Suppressor macrophage treated with lipopolysaccharide for 1 hour (primary cell): ENCODE data around the gene SLC43A2.
"Not testable (repeated sequence)": the region's sequence is repeated elsewhere in the genome, so short reads cannot be mapped to it uniquely, and the experiment has no call there.

ENCODE experiments used
- DNase-seq, 3 donors: peaks; one replicate each; pipeline ENCODE4 v3.0.0-alpha.2; 2020 to 2022

SLC43A2 gene

DNA sequence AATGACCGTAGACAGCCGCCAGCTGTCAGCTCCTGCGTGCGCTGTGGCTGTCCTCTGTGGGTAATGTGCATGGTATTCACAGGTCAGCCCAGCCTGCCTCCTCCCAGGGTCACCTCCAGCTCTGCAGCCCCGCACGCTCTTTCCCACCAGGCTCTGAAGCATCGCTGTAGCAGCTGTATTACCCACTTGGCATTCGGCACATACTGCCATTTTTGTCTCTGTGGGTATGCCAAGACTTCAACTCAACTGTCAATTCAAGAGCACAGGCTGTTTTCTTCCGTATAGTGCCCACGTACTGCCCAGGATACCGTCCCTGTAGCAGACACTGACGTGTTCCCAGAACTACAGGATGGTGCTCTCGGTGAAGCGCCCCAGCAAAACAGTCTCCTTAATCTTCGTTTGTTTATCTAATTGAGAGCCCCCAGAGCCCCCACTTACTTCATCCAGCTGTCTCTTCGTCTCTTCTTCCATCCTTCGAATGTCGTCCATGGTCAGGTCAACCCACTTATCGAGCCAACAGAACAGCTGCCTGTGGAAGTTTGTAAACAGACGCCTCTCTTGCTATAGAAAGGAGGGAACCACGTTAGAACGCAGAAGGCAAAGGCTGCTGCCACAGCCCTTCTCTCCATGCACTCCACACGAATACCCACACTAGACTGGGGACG, 94.8 kb downstream of the SLC43A2 start:
- no peak for DNase-seq

DNA sequence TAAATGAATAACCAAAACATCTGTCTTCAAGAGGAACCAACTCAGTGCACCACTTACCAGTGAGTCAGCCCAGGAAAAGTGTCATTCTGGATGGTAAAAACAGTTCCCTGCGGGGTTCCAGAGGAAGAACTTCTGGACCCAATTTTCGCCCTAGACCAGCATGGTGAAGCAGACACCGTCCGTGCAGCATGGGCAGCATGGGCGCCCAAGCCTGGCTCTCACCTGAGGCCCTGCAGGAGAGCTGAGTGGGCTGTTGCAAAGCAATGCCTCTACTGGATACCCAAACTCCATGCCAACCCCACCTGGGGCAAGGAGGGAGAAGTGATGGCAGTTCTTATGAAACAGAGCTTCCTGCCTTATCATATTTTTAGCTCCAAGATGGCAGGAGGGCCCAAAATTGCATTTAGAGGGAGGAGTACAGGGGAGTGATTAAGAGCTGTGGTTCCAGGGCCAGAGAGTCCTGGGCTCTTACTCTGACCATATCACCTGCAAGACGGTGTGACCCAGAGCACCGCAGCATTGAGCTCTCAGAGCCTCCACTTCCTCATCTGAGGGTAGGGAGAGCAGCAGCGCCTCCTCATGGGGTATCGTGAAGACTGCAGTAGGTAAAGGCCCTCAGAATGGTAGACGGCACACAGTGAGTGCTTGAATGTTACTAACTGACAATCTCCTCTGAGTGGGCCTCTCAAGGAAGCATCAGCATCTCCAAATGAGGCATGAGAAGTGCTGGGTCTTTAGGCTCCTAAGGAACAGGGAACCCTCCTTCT, 95.6 kb downstream of the SLC43A2 start:
- peak; percentile 36 to 59 (median 43) for DNase-seq

DNA sequence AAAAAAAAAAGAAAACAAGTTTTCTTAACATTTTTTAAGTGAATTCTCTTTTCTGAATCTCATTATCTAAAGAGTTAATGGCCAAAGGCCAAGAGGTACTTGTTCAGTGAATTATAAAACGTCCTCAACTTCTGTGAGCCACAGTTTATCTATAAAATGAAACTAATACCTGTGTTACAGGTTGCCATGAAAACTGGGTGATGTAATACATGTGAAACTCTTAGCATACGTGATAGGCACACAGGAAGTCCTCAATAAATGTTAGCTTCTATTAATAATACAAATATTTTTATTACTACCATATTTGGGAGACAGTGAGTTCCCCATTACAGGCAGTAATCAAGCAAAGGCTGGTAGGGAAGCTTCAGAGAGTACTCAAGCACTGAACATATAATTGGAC, 98.8 kb downstream of the SLC43A2 start:
- no peak for DNase-seq

DNA sequence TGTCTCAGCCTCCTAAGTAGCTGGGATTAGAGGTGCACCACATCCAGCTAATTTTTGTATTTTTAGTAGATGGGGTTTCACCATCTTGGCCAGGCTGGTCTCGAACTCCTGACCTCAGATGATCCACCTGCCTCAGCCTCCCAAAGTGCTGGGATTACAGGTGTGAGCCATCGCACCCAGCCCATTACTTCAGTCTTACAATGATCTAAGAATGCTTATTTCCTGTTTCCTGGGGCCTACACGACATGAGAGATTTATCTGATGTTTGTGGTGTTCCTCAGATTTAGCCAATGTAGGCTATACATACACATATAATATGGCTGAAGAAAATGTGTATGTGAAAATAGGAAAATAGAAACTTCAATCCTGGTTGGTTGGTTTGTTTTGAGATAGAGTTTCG, 101.8 kb downstream of the SLC43A2 start:
- DNase-seq: not testable (repeated sequence)

DNA sequence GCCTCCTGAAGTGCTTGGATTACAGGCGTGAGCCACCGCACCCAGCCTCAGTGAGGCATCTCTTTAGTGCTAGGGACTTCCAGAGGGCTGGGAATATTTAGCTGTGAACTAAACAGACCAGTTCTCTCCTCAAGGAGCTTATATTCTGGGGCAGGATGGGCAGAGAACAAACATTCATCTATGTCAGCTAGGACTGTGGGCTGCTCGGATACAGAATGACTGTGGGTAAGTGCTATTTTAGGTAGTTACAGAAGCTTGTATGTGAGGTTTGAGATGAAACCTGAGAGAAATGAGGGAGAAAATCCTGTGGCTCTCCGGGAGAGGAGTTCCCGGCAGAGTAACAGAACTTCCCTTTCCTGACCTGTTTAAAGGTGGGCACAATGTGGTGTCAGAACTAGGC, 106.0 kb downstream of the SLC43A2 start:
- DNase-seq: no peak

DNA sequence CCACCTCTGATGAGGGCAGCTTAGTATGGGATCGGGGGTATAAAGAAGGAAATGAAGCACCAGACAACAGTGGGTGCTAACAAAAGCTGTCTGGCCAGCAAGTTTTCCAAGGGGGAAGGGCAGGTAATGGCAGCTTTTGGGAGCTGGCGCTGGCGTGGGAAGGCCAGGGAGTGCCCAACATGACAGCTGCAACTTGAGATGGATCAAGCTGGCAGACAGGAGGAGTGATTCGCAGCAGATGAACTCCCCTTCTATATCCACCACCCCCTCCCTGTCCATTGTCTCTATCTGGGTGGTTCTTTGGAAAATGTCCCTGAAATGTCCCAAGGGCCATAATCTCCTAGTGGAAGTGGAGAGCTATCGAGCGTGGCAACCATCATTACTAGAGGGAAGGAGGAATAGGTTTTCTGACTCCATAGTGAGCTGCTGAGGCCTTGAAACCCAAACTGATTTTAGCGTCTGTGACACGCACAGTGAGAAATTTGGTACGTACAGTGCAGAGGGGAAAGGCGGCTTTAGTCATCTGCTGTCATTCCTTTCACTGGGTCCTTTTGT, 107.5 kb downstream of the SLC43A2 start:
- no peak for DNase-seq

DNA sequence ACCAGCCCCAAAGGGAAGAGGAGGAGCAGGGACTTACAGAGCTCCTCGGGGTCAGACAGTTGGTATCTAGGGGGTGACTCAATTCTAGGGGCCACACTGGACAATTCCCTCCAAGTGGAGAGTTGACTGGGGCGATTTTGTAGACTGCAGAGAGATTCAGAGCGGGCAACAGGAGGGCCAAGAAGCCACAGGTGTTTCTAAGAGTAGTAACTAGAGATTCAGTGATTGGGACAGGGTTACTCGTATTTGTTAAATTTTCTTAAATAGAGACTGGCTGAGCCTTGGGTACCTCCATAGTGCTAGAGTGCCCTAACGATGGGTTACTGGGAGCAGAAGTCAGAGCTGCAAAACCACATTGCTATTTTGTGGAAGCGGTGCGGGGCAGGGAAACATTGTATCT, 109.0 kb downstream of the SLC43A2 start:
- DNase-seq: no peak
